ENCODE results near the gene KIAA0232. TPM values are rescaled to one million over a fixed set of nuclear protein-coding genes. Genes with fewer than 3 reads are reported as not detected.

The KIAA0232 gene
- total RNA-seq, 1 experiment from 2014 or later = 5.5 TPM

GRCh38 chr4:6857009-6857882, 74.7 kb downstream of the KIAA0232 start:
- Histone ChIP-seq H3K4me2 (ENCODE audit: low read length) (no peak overlapping the region), H3K9ac (ENCODE audit: low read length) (peak overlapping the region; percentile 61; the same call in 1 of the 2 replicates), H2AFZ (ENCODE audit: low read length) (no peak overlapping the region), H3K79me2 (ENCODE audit: low read length) (peaks cover 12% of the 10 kb centered on the region; the same call in 1 of the 2 replicates), H3K27me3 (ENCODE audit: low read length) (no peaks in the 10 kb centered on the region), H3K9me3 (ENCODE audit: low read length) (no peaks in the 10 kb centered on the region), H3K9me2 (replicated peaks; ENCODE audit: low read length) (no peaks in the 10 kb centered on the region), H3K4me1 (ENCODE audit: insufficient read depth, low read length) (peaks cover 12% of the 10 kb centered on the region), H3K36me3 (ENCODE audit: low read depth, low read length) (peaks cover 27% of the 10 kb centered on the region), H3K4me3 (ENCODE audit: low read length) (no peak overlapping the region), H4K20me1 (ENCODE audit: low read length) (no peaks in the 10 kb centered on the region), H3F3A (ENCODE audit: low read length, unreplicated experiment) (no peaks in the 10 kb centered on the region), H3K27ac (ENCODE audit: low read length) (peak overlapping the region; percentile 85)
- BruUV-seq (replicated peaks) = no TSS peak
- ChIA-PET CTCF (no interaction called here), POLR2A (ENCODE audit: unreplicated experiment) (no interaction called here)
- TF ChIP-seq EZH2 (IDR thresholded peaks at IDR 0.05; ENCODE audit: low read length, unreplicated experiment) (no peak), EZH2phosphoT487 (IDR thresholded peaks at IDR 0.05; ENCODE audit: borderline replicate concordance, low read length) (no peak)
- TF ChIP-seq, protein P1, sequence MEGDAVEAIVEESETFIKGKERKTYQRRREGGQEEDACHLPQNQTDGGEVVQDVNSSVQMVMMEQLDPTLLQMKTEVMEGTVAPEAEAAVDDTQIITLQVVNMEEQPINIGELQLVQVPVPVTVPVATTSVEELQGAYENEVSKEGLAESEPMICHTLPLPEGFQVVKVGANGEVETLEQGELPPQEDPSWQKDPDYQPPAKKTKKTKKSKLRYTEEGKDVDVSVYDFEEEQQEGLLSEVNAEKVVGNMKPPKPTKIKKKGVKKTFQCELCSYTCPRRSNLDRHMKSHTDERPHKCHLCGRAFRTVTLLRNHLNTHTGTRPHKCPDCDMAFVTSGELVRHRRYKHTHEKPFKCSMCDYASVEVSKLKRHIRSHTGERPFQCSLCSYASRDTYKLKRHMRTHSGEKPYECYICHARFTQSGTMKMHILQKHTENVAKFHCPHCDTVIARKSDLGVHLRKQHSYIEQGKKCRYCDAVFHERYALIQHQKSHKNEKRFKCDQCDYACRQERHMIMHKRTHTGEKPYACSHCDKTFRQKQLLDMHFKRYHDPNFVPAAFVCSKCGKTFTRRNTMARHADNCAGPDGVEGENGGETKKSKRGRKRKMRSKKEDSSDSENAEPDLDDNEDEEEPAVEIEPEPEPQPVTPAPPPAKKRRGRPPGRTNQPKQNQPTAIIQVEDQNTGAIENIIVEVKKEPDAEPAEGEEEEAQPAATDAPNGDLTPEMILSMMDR (conservative IDR thresholded peaks at IDR 0.05; ENCODE audit: low read depth, low read length) = no peak
- no peak for DNase-seq
- intact Hi-C loops (cut with micrococcal nuclease) = no loop called here
- no peak for ATAC-seq

DNA sequence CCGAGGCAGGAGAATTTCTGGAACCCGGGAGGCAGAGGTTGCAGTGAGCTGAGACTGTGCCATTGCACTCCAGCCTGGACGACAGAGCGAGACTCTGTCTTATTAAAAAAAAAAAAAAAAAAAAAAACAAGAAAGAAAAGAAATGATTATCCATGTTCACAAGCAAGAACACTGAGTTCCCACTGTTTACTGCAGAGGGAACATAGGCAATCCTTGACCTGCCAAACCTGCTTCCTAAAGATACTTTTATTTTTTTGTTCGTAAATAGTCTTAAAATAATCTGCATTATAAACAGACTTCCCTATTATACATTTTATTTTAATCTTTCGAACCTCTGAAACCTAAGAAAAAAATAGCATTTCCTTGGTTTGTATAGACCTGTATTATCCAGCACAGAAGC, 76.5 kb downstream of the KIAA0232 start:
- Histone ChIP-seq H3F3A (ENCODE audit: low read length, unreplicated experiment) (no peaks in the 10 kb centered on the region), H3K9ac (ENCODE audit: low read length) (no peak overlapping the region), H3K36me3 (ENCODE audit: low read depth, low read length) (peaks cover 21% of the 10 kb centered on the region), H3K79me2 (ENCODE audit: low read length) (peaks cover 12% of the 10 kb centered on the region; the same call in 1 of the 2 replicates), H3K4me3 (ENCODE audit: low read length) (no peak overlapping the region), H2AFZ (ENCODE audit: low read length) (no peak overlapping the region), H3K9me2 (replicated peaks; ENCODE audit: low read length) (no peaks in the 10 kb centered on the region), H3K4me1 (ENCODE audit: insufficient read depth, low read length) (peaks cover 12% of the 10 kb centered on the region), H3K27me3 (ENCODE audit: low read length) (no peaks in the 10 kb centered on the region), H3K27ac (ENCODE audit: low read length) (no peak overlapping the region), H4K20me1 (ENCODE audit: low read length) (no peaks in the 10 kb centered on the region), H3K4me2 (ENCODE audit: low read length) (no peak overlapping the region), H3K9me3 (ENCODE audit: low read length) (no peaks in the 10 kb centered on the region)
- intact Hi-C loops (cut with micrococcal nuclease) = no loop called here
- no TSS peak for BruUV-seq (replicated peaks)
- CTCF ChIA-PET = no interaction called here
- ATAC-seq = no peak
- TF ChIP-seq, protein P1 (conservative IDR thresholded peaks at IDR 0.05; ENCODE audit: low read depth, low read length) = no peak
- no peak for TF ChIP-seq EZH2phosphoT487 (IDR thresholded peaks at IDR 0.05; ENCODE audit: borderline replicate concordance, low read length)
- TF ChIP-seq EZH2 (IDR thresholded peaks at IDR 0.05; ENCODE audit: low read length, unreplicated experiment) = no peak
- POLR2A ChIA-PET (ENCODE audit: unreplicated experiment) = no interaction called here
- no peak for DNase-seq

GRCh38 chr4:6859543-6859942, 77.0 kb downstream of the KIAA0232 start:
- Histone ChIP-seq H3K9me3 (ENCODE audit: low read length) (no peaks in the 10 kb centered on the region), H3K4me1 (ENCODE audit: insufficient read depth, low read length) (peaks cover 12% of the 10 kb centered on the region), H3K9ac (ENCODE audit: low read length) (no peak overlapping the region), H3K36me3 (ENCODE audit: low read depth, low read length) (peaks cover 21% of the 10 kb centered on the region), H3K4me2 (ENCODE audit: low read length) (no peak overlapping the region), H3K4me3 (ENCODE audit: low read length) (no peak overlapping the region), H3K9me2 (replicated peaks; ENCODE audit: low read length) (no peaks in the 10 kb centered on the region), H3K27me3 (ENCODE audit: low read length) (no peaks in the 10 kb centered on the region), H4K20me1 (ENCODE audit: low read length) (no peaks in the 10 kb centered on the region), H2AFZ (ENCODE audit: low read length) (no peak overlapping the region), H3F3A (ENCODE audit: low read length, unreplicated experiment) (no peaks in the 10 kb centered on the region), H3K27ac (ENCODE audit: low read length) (no peak overlapping the region), H3K79me2 (ENCODE audit: low read length) (peaks cover 12% of the 10 kb centered on the region; the same call in 1 of the 2 replicates)
- DNase-seq (no peak), ATAC-seq (no peak)
- TF ChIP-seq EZH2 (IDR thresholded peaks at IDR 0.05; ENCODE audit: low read length, unreplicated experiment) (no peak), EZH2phosphoT487 (IDR thresholded peaks at IDR 0.05; ENCODE audit: borderline replicate concordance, low read length) (no peak)
- TF ChIP-seq, protein P1 (conservative IDR thresholded peaks at IDR 0.05; ENCODE audit: low read depth, low read length) = no peak
- intact Hi-C loops (cut with micrococcal nuclease) = no loop called here
- CTCF ChIA-PET = no interaction called here
- BruUV-seq (replicated peaks) = no TSS peak
- POLR2A ChIA-PET (ENCODE audit: unreplicated experiment) = no interaction called here
